H1 (cell line): Measurements from ENCODE around the gene VPS41. TPM values are rescaled to one million over a fixed set of nuclear protein-coding genes. Genes with fewer than 3 reads are reported as not detected.
A peak's percentile ranks its signal among the peaks of the same experiment; 100 is the strongest.

Source experiments
- CTCF ChIA-PET: fragments of 300-600 bp; sonication (Branson Sonifier 250); formaldehyde crosslinking; loops from one replicate; lab custom pipeline; 2021; ENCODE audit not compliant: partially characterized antibody; lab: Charles Lee
- POLR2A ChIA-PET: fragments of 300-600 bp; sonication (Branson Sonifier 250); formaldehyde crosslinking; loops from one replicate; lab custom pipeline; 2021; ENCODE audit warnings: inconsistent platforms; ENCODE audit not compliant: partially characterized antibody; lab: Charles Lee
- DNase-seq, 2 experiments: peaks; one replicate each; pipeline versions ENCODE4 v3.0.0 to v3.0.0-alpha.2; 2010 to 2022; ENCODE audit warnings: low spot score in 2 of 2, low read depth in 1 of 2, mixed read lengths in 1 of 2
- FAIRE-seq: peaks from 2 replicates; lab custom pipeline; 2011; peaks lifted over from hg19 to GRCh38; lab: Jason Lieb, UNC
- H2AFZ ChIP-seq: 2 replicates; pipeline ENCODE4 v1.8.1; 2012; ENCODE audit warnings: low read length, inconsistent platforms
- H2AK5ac ChIP-seq: 2 replicates; pipeline ENCODE4 v1.6.1; 2013; ENCODE audit warnings: low read depth, low read length
- H2BK120ac ChIP-seq: replicated peaks from 2 replicates; pipeline ENCODE3; 2013; ENCODE audit warnings: low read depth, low read length, inconsistent platforms
- H2BK12ac ChIP-seq: 2 replicates; pipeline ENCODE4 v1.6.1; 2013; ENCODE audit warnings: low read depth, low read length
- H2BK15ac ChIP-seq: 2 replicates; pipeline ENCODE4 v1.6.1; 2013; ENCODE audit warnings: low read length
- H2BK20ac ChIP-seq: 2 replicates; pipeline ENCODE4 v1.6.1; 2013; ENCODE audit warnings: low read length
- H2BK5ac ChIP-seq: 2 replicates; pipeline ENCODE4 v1.6.1; 2013; ENCODE audit warnings: low read depth, low read length
- H3K14ac ChIP-seq: 2 replicates; pipeline ENCODE4 v1.6.1; 2013; ENCODE audit warnings: inconsistent platforms; ENCODE audit not compliant: insufficient read length
- H3K18ac ChIP-seq: 2 replicates; pipeline ENCODE4 v1.6.1; 2013; ENCODE audit warnings: low read length; ENCODE audit errors: extremely low read depth
- H3K23ac ChIP-seq: 2 replicates; pipeline ENCODE4 v1.6.1; 2013; ENCODE audit warnings: inconsistent platforms; ENCODE audit not compliant: insufficient read length
- H3K23me2 ChIP-seq: 2 replicates; pipeline ENCODE4 v1.6.1; 2013; ENCODE audit warnings: low read depth, low read length
- H3K27ac ChIP-seq: 2 replicates; pipeline ENCODE4 v1.6.1; 2011; ENCODE audit warnings: low read depth, low read length, inconsistent platforms
- H3K27me3 ChIP-seq, 4 experiments: replicated peaks in 1 of 4; 1 replicate in 1 of 4; 2 replicates in 3 of 4; pipeline versions ENCODE4 v1.6.1 to v1.8.1; 2011 to 2013; ENCODE audit warnings: low read length in 3 of 4, mild to moderate bottlenecking in 3 of 4, inconsistent platforms in 2 of 4, mixed read lengths in 2 of 4, moderate library complexity in 1 of 4; ENCODE audit not compliant: control insufficient read depth in 3 of 4, insufficient read depth in 3 of 4; ENCODE audit errors: extremely low read depth in 1 of 4
- H3K36me3 ChIP-seq, 4 experiments: 2 replicates each; pipeline versions ENCODE4 v1.6.1 to v1.8.1; 2011 to 2013; ENCODE audit warnings: mild to moderate bottlenecking in 4 of 4, low read length in 3 of 4, moderate library complexity in 2 of 4, control low read depth in 1 of 4, inconsistent platforms in 1 of 4; ENCODE audit not compliant: insufficient read depth in 4 of 4, control insufficient read depth in 2 of 4
- H3K4ac ChIP-seq: replicated peaks from 2 replicates; pipeline ENCODE3; 2013; ENCODE audit warnings: low read length, low read depth, mixed read lengths, inconsistent platforms; ENCODE audit not compliant: insufficient read length
- H3K4me1 ChIP-seq, 4 experiments: replicated peaks in 1 of 4; 1 replicate in 1 of 4; 2 replicates in 3 of 4; pipeline versions ENCODE4 v1.6.1 to v1.8.1; 2011 to 2013; ENCODE audit warnings: low read length in 3 of 4, inconsistent platforms in 2 of 4, mixed read lengths in 1 of 4; ENCODE audit not compliant: insufficient read depth in 4 of 4, control insufficient read depth in 3 of 4
- H3K4me2 ChIP-seq, 2 experiments: 2 replicates each; pipeline versions ENCODE4 v1.6.1 to v1.8.1; 2011 to 2013; ENCODE audit warnings: low read depth in 2 of 2, low read length in 2 of 2, control low read depth in 1 of 2, inconsistent platforms in 1 of 2, mild to moderate bottlenecking in 1 of 2; ENCODE audit not compliant: insufficient read depth in 1 of 2
- H3K4me3 ChIP-seq, 4 experiments: fragments of 200-600, 300-600 bp in 1 of 4; sonication (generic), shearing (Covaris generic), sonication (Bioruptor Twin) in 1 of 4; 2 replicates each; pipeline versions ENCODE4 v1.5.1 to v1.8.1; 2011 to 2016; ENCODE audit warnings: low read length in 4 of 4, low read depth in 3 of 4, control low read depth in 2 of 4, inconsistent platforms in 2 of 4, mild to moderate bottlenecking in 2 of 4, mixed read lengths in 1 of 4, moderate library complexity in 1 of 4; ENCODE audit not compliant: insufficient read depth in 2 of 4; ENCODE audit errors: extremely low read depth in 1 of 4
- H3K56ac ChIP-seq: replicated peaks from 2 replicates; pipeline ENCODE3; 2013; ENCODE audit warnings: low read depth, mild to moderate bottlenecking, mixed read lengths, low read length, inconsistent platforms; ENCODE audit not compliant: insufficient read length
- H3K79me1 ChIP-seq: 2 replicates; pipeline ENCODE4 v1.6.1; 2013; ENCODE audit warnings: low read depth, low read length, control low read depth
- H3K79me2 ChIP-seq, 2 experiments: 2 replicates each; pipeline versions ENCODE4 v1.6.1 to v1.8.1; 2012 to 2013; ENCODE audit warnings: low read length in 2 of 2, mild to moderate bottlenecking in 2 of 2, inconsistent platforms in 1 of 2; ENCODE audit not compliant: insufficient read depth in 2 of 2, control insufficient read depth in 1 of 2
- H3K9ac ChIP-seq, 4 experiments: replicated peaks in 1 of 4; 1 replicate in 1 of 4; 2 replicates in 3 of 4; pipeline versions ENCODE4 v1.6.1 to v1.8.1; 2011 to 2013; ENCODE audit warnings: low read depth in 3 of 4, low read length in 3 of 4, control low read depth in 2 of 4, mild to moderate bottlenecking in 2 of 4, moderate library complexity in 2 of 4, inconsistent platforms in 1 of 4; ENCODE audit errors: extremely low read depth in 1 of 4
- H3K9me3 ChIP-seq, 2 experiments: 2 replicates each; pipeline versions ENCODE4 v1.6.1 to v1.8.1; 2012 to 2013; ENCODE audit warnings: mild to moderate bottlenecking in 2 of 2, moderate library complexity in 2 of 2, control low read depth in 1 of 2, inconsistent platforms in 1 of 2, low read depth in 1 of 2, low read length in 1 of 2, mixed read lengths in 1 of 2; ENCODE audit not compliant: insufficient read depth in 2 of 2
- H4K20me1 ChIP-seq, 2 experiments: replicated peaks in 1 of 2; 2 replicates each; pipeline versions ENCODE3 to v1.8.1; 2011 to 2013; ENCODE audit warnings: inconsistent platforms in 2 of 2, low read length in 2 of 2, mild to moderate bottlenecking in 1 of 2; ENCODE audit not compliant: insufficient read depth in 2 of 2, control insufficient read depth in 1 of 2
- H4K5ac ChIP-seq: 2 replicates; pipeline ENCODE4 v1.6.1; 2013; ENCODE audit warnings: low read length, low read depth, mixed read lengths, inconsistent platforms; ENCODE audit not compliant: insufficient read length
- H4K8ac ChIP-seq: 2 replicates; pipeline ENCODE4 v1.8.0; 2013; ENCODE audit warnings: mild to moderate bottlenecking, moderate library complexity, low read length, inconsistent platforms; ENCODE audit not compliant: insufficient read depth; ENCODE audit errors: extremely low read depth
- H4K91ac ChIP-seq: replicated peaks from 2 replicates; pipeline ENCODE3; 2013; ENCODE audit warnings: low read length, mixed read lengths, inconsistent platforms; ENCODE audit not compliant: insufficient read length
- CTCF ChIP-seq, 3 experiments: IDR thresholded peaks; 1 replicate in 2 of 3; 2 replicates in 1 of 3; pipeline versions ENCODE4 v1.5.1 to v1.6.1; 2011; ENCODE audit warnings: low read length in 3 of 3, mild to moderate bottlenecking in 3 of 3, inconsistent platforms in 2 of 3, low read depth in 1 of 3, moderate library complexity in 1 of 3; ENCODE audit not compliant: insufficient read depth in 1 of 3; ENCODE audit errors: control extremely low read depth in 1 of 3
- RAD21 ChIP-seq, 2 experiments: IDR thresholded peaks in 1 of 2; conservative IDR thresholded peaks in 1 of 2; 2 replicates each; pipeline ENCODE4 v1.6.1; 2011; ENCODE audit warnings: low read depth in 2 of 2, low read length in 2 of 2, improper control_type of control experiment in 1 of 2, inconsistent platforms in 1 of 2, mild to moderate bottlenecking in 1 of 2, moderate library complexity in 1 of 2
- RNF2 ChIP-seq: fragments of 200-900, 300-1000 bp; sonication (generic); IDR thresholded peaks from 2 replicates; pipeline ENCODE4 v1.7.1; 2016; ENCODE audit warnings: borderline replicate concordance, low read depth, mild to moderate bottlenecking, antibody characterized with exemption, low read length; ENCODE audit not compliant: poor library complexity, severe bottlenecking; ENCODE audit errors: missing control alignments
- WGBS, 2 experiments: shearing (Covaris generic) in 1 of 2; methylation state at CpG; one replicate each; pipeline versions ENCODE4 v1.1.6 to v1.1.7; 2013 to 2015; ENCODE audit warnings: low lambda C conversion rate in 2 of 2, mixed read lengths in 2 of 2, inconsistent platforms in 1 of 2, low coverage in 1 of 2, missing lambda C conversion rate in 1 of 2; ENCODE audit not compliant: insufficient replicate concordance in 2 of 2, insufficient coverage in 1 of 2, insufficient read length in 1 of 2; ENCODE audit errors: extremely low coverage in 1 of 2, missing lambda C conversion rate in 1 of 2; 5-methylcytosine and 5-hydroxymethylcytosine counted together
- polyA plus RNA-seq, 7 experiments: library from polyadenylated mRNA; depleted of rRNA in 3 of 7; stranded (reverse) in 5 of 7; unstranded in 2 of 7; fragments of >200 nt in 5 of 7; fragments of 200-250 nt in 2 of 7; gene quantifications; 1 replicate in 5 of 7; 2 replicates in 1 of 7; 4 replicates in 1 of 7; pipeline versions ENCODE4 v1.2.1 to v1.2.3, GENCODE V29; 2011 to 2013; ENCODE audit warnings: missing spikeins in 2 of 7, mixed read lengths in 2 of 7
- total RNA-seq: library from RNA; stranded (reverse); fragmentation: NEBNext Ultra II Directional; extraction: Animal tissue kit (Norgen Biotek cat#: 25700); gene quantifications from 2 replicates; pipeline ENCODE4 v1.2.1, GENCODE V29; 2021

VPS41 gene
- total and polyA plus RNA-seq, 2 of the 8 experiments (the other 6 are each of a cell fraction or from before 2014, with no cell fraction given), result 10.7 to 63.3 TPM

DNA sequence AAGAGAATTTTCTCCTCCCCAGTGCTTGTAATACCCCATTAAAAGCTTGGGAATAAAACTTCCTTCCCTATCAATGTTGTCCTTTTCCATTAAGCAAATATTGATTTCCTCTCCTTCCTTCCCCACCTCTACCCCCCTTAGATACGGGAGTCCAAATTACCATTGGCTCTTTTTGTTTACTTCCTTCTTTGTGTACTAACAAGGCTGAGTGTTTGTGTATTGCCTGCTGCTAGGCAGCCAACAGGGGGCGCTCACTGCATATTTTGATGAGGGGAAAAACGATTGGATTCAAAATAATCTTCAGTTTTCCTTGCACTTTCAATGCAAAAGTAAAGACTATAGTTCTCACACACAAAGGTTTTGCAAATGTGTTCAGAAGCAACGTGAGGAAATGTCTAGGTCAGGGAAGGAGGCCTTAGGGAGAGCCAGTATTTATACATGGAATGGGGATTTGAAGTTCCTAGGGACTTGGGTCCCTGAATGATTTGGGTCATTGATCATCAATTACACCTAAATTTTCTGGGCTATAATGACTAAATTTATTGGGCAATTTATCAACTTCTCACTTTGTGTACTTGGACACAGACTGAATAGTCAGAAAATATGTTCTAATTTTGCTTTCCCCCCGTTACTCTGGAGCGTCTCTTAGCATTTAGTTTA lies 23.6 kb upstream of the VPS41 start:
- no peaks in the 10 kb centered on the region for H3K36me3 ChIP-seq
- H3K56ac ChIP-seq, result no peak overlapping the region
- 38% methylated on average over 6 of the region's 6 CpGs; no CpG with 5 or more reads in 1 of the 2 experiments for WGBS, 2 experiments
- ChIA-PET POLR2A (no interaction called here), CTCF (interaction anchor here (0.6 to 2.6 kb wide), 14 partner anchors 10 to 530 kb away, joined by 3 to 9 read pairs (median 3); no protein-coding TSS in a partner anchor)
- H3K4me2 ChIP-seq, result no peak overlapping the region
- H3K27me3 ChIP-seq, result no peaks in the 10 kb centered on the region
- no peak overlapping the region for H3K23ac ChIP-seq
- H2AK5ac ChIP-seq, result no peak overlapping the region
- H3K18ac ChIP-seq, result no peak overlapping the region
- H3K27ac ChIP-seq, result no peak overlapping the region
- H2BK12ac ChIP-seq, result no peak overlapping the region
- no peak overlapping the region for H2BK20ac ChIP-seq
- peak overlapping the region; percentile 91 for H2AFZ ChIP-seq
- FAIRE-seq, result peak; percentile 65
- no peak overlapping the region for H3K9ac ChIP-seq
- no peak overlapping the region for H4K91ac ChIP-seq
- no peaks in the 10 kb centered on the region for H4K20me1 ChIP-seq
- H3K4me3 ChIP-seq, result no peak overlapping the region
- no peaks in the 10 kb centered on the region for H3K23me2 ChIP-seq
- H2BK5ac ChIP-seq, result no peak overlapping the region
- H3K14ac ChIP-seq, result no peak overlapping the region
- no peak overlapping the region for H4K8ac ChIP-seq
- no peaks in the 10 kb centered on the region for H3K79me1 ChIP-seq
- no peak overlapping the region for H2BK120ac ChIP-seq
- H3K4me1 ChIP-seq, result peaks cover 0 to 7% (median 0%) of the 10 kb centered on the region in 4 experiments; a peak in 2 of 7 replicates
- peak; percentile 25 to 84 for DNase-seq
- H2BK15ac ChIP-seq, result no peak overlapping the region
- H3K9me3 ChIP-seq, result no peaks in the 10 kb centered on the region
- no peak overlapping the region for H3K4ac ChIP-seq
- TF ChIP-seq CTCF (IDR thresholded peaks at IDR 0.05; ENCODE audit: control extremely low read depth in 1 of 3, insufficient read depth in 1 of 3, low read depth in 1 of 3, low read length in 3 of 3), result peak in 2 of 3 experiments; percentile 71 to 82; a peak in 3 of 4 replicates
- TF ChIP-seq RNF2, result no peak
- TF ChIP-seq RAD21 (IDR thresholded peaks at IDR 0.05 in 1 of 2, conservative IDR thresholded peaks at IDR 0.05 in 1 of 2; ENCODE audit: low read depth in 2 of 2, low read length in 2 of 2), result peak; percentile 85 to 86
- no peaks in the 10 kb centered on the region for H3K79me2 ChIP-seq
- no peak overlapping the region for H4K5ac ChIP-seq
